ENCODE data around the gene TNS4. TPM values are rescaled to one million over a fixed set of nuclear protein-coding genes. Genes with fewer than 3 reads are reported as not detected.

Gene TNS4
- polyA plus RNA-seq, 2 of the 4 experiments (the other 2 are of a cell fraction): 24.2 to 73.5 TPM

GRCh38 chr17:40548491-40548981 lies 47.1 kb upstream of the TNS4 start:
- Histone ChIP-seq H3K27ac (peak overlapping the region; percentile 95 to 99), H3K9me3 (no peaks in the 10 kb centered on the region), H3K4me3 (no peak overlapping the region), H3K4me1 (peaks cover 83% of the 10 kb centered on the region), H3K4me2 (peak overlapping the region; percentile 79)
- ChIA-PET POLR2A (interaction anchor here (0.6 to 5.3 kb wide), 13 partner anchors 10 to 106 kb away, joined by 3 to 51 read pairs (median 4); no protein-coding TSS in a partner anchor), CTCF (interaction anchor here (1.0 to 36.6 kb wide), 14 partner anchors 5 to 1114 kb away, joined by 3 to 1144 read pairs (median 5); partner anchors contain the start of genes CCR7 and TOP2A)
- ATAC-seq (no peak), DNase-seq (ENCODE audit: low read depth in 1 of 2, low spot score in 1 of 2) (no peak), FAIRE-seq (peak; percentile 28)
- TF ChIP-seq CHD4 (IDR thresholded peaks at IDR 0.05; ENCODE audit: borderline replicate concordance) (no peak), JUN (IDR thresholded peaks at IDR 0.05) (0 out of 5 replicates have a peak, but pooled peaks of 1 of the 2 experiments have one; percentile 2)
- 55% methylated on average over 9 of the region's 9 CpGs for WGBS (ENCODE audit: missing lambda C conversion rate)

GRCh38 chr17:40547785-40548478 lies 46.5 kb upstream of the TNS4 start:
- FAIRE-seq (peak; percentile 46), ATAC-seq (no peak), DNase-seq (ENCODE audit: low read depth in 1 of 2, low spot score in 1 of 2) (no peak)
- ChIA-PET POLR2A (interaction anchor here (0.9 to 5.3 kb wide), 7 partner anchors 11 to 78 kb away, joined by 3 to 51 read pairs (median 23); no protein-coding TSS in a partner anchor), CTCF (interaction anchor here (0.7 to 36.6 kb wide), 16 partner anchors 6 to 1115 kb away, joined by 3 to 1144 read pairs (median 4); partner anchors contain the start of genes CCR7 and TOP2A)
- no peak overlapping the region for H3K4me3 ChIP-seq
- 78% methylated on average over 2 of the region's 2 CpGs for WGBS (ENCODE audit: missing lambda C conversion rate)
- H3K27ac ChIP-seq: peak overlapping the region; percentile 95 to 99
- H3K4me2 ChIP-seq: peak overlapping the region; percentile 79
- H3K9me3 ChIP-seq: no peaks in the 10 kb centered on the region
- peaks cover 83% of the 10 kb centered on the region for H3K4me1 ChIP-seq
- no peak for TF ChIP-seq EP300 (IDR thresholded peaks at IDR 0.05)
- TF ChIP-seq CTCF (IDR thresholded peaks at IDR 0.05): no peak
- TF ChIP-seq REST (IDR thresholded peaks at IDR 0.05): no peak
- TF ChIP-seq ESRRA (IDR thresholded peaks at IDR 0.05; ENCODE audit: borderline replicate concordance, low read length): no peak
- TF ChIP-seq MAX (IDR thresholded peaks at IDR 0.05): no peak
- TF ChIP-seq BHLHE40 (IDR thresholded peaks at IDR 0.05; ENCODE audit: low read depth, low read length): no peak
- TF ChIP-seq CHD4 (IDR thresholded peaks at IDR 0.05; ENCODE audit: borderline replicate concordance): peak; percentile 82; the same call in 1 of the 2 replicates
- no peak for TF ChIP-seq HEYL (CRISPR knock-in tag; IDR thresholded peaks at IDR 0.05)
- TF ChIP-seq RNF2 (IDR thresholded peaks at IDR 0.05; ENCODE audit: borderline replicate concordance, low read depth): no peak
- TF ChIP-seq KDM5A (IDR thresholded peaks at IDR 0.05): no peak
- TF ChIP-seq ZSCAN20 (CRISPR knock-in tag; IDR thresholded peaks at IDR 0.05): peak; percentile 53; the same call in 1 of the 2 replicates
- no peak for TF ChIP-seq RFX5 (IDR thresholded peaks at IDR 0.05)
- TF ChIP-seq FOXS1 (CRISPR knock-in tag; IDR thresholded peaks at IDR 0.05): no peak
- TF ChIP-seq POLR2AphosphoS2 (conservative IDR thresholded peaks at IDR 0.05; ENCODE audit: low read length): no peak
- TF ChIP-seq NR3C1 (IDR thresholded peaks at IDR 0.05): no peak
- TF ChIP-seq MAFK (IDR thresholded peaks at IDR 0.05; ENCODE audit: partially characterized antibody): no peak
- TF ChIP-seq CBX2 (IDR thresholded peaks at IDR 0.05; ENCODE audit: borderline replicate concordance, low read depth): no peak
- TF ChIP-seq FOSL2 (IDR thresholded peaks at IDR 0.05): no peak
- no peak for TF ChIP-seq FOSL2 (CRISPR knock-in tag; IDR thresholded peaks at IDR 0.05)
- no peak for TF ChIP-seq PHF8 (IDR thresholded peaks at IDR 0.05; ENCODE audit: borderline replicate concordance, low read depth)
- no peak for TF ChIP-seq PBX3 (IDR thresholded peaks at IDR 0.05)
- TF ChIP-seq CHD2 (IDR thresholded peaks at IDR 0.05; ENCODE audit: low read length, partially characterized antibody): no peak
- TF ChIP-seq HDAC2 (IDR thresholded peaks at IDR 0.05): peak; percentile 87
- TF ChIP-seq NFE2L2 (conservative IDR thresholded peaks at IDR 0.05; ENCODE audit: low read length): no peak
- no peak for TF ChIP-seq CEBPB (IDR thresholded peaks at IDR 0.05)
- TF ChIP-seq HMGXB4 (CRISPR knock-in tag; IDR thresholded peaks at IDR 0.05; ENCODE audit: borderline replicate concordance): no peak
- 0 out of 2 replicates have a peak, but pooled peaks have one; percentile 16 for TF ChIP-seq HOXB13 (CRISPR knock-in tag; IDR thresholded peaks at IDR 0.05; ENCODE audit: low read depth)
